GM19324 (cell line): ENCODE data around the gene OLFM1.
"Not testable (repeated sequence)": the region's sequence is repeated elsewhere in the genome, so short reads cannot be mapped to it uniquely, and the experiment has no call there.

Source experiments
- ATAC-seq: cut with Tn5 transposase; IDR thresholded peaks from one replicate; pipeline ENCODE4 v1.9.1; 2021; ENCODE audit warnings: mild to moderate bottlenecking, moderate library complexity; ENCODE audit not compliant: unreplicated experiment, low FRiP score

OLFM1 gene

DNA sequence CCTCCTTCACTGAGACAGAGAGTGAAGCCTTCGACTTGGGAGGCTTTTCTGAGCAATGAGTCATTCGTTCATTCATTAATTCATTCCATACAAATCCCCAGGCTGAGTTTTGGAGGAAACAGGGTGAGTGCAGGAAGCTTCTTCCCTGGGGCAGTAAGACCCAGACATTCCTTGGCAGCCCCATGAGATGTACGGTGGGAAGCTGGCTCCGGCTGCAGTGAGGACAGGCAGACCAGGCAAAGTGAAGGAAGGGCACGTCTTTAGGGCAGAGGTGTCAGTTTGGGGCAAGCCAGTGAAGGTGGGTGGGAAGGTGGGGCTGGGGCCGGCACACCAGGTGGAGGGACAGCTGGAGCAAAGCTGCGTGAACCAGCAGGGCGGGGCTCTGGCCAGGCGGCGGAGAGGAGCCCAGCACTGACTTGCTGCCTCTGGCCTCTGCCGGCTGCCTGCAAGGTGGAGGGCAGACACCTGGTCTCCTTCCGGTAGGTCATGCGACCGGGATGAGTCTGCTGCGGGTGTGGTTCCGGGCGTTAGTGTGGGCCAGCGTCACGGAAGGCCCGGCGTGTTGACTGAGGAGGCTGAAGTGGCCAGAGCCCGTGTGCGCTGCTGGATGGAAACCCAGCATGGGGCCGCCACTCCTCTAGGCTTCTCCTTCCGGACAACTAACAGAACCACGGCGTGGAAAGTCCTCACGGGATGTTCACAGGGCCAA lies 16.6 kb downstream of the OLFM1 start:
- no peak for ATAC-seq

GRCh38 chr9:135104761-135105160 lies 17.3 kb downstream of the OLFM1 start:
- ATAC-seq, result no peak

DNA sequence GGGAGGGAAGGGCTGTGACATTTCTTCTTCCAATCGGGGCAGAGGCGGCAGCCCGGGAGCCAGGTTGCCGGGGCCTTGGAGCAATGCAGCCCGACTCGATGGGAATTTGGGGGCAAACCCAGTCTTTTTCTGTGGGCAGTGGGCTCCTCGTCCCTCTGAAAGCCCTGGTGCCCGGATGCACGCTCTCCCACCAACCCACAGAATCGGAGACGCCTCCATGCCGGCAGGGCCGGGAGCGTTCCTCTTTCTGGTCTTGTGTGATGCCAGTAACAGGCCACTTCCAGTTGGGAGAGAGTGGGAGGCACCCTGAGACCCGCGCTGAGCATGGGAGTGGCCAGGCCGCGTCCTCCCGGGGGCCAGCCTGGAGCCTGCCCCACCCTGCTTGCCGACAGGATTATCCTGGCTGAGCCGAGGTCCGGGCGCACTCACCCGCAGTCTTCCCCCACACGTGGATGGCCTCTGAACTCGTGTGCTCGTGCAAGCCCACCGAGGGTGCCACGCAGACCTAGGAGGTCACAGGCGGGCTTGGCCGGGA lies 17.8 kb downstream of the OLFM1 start:
- ATAC-seq, result no peak

DNA sequence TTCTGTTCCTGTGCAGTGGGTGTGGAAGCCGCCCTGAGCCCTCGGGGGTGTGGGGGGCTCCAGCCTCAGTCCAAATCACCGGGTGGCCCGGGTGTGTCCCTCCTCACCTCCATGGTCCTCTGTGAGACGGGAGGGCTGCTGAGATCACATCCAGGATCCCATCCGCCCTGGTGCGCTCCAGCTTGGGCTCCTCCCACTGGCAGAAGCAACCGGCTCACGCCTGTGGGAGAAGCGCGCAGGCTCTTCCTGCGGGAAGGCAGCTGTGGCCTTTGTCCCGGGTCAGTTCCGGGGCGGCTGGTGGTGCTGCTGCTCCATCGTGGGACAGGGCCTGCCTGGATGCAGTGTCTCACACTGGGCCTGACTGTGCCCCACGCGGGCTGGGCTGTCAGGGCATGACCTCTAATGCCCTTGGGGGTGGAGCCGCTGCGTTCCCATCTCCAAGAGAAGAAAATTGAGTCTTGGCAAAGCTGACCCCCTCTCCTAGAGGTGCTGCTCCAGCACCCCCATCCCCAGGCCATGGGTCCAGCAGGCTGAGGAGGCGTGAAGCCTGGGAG lies 18.5 kb downstream of the OLFM1 start:
- ATAC-seq, result no peak

DNA sequence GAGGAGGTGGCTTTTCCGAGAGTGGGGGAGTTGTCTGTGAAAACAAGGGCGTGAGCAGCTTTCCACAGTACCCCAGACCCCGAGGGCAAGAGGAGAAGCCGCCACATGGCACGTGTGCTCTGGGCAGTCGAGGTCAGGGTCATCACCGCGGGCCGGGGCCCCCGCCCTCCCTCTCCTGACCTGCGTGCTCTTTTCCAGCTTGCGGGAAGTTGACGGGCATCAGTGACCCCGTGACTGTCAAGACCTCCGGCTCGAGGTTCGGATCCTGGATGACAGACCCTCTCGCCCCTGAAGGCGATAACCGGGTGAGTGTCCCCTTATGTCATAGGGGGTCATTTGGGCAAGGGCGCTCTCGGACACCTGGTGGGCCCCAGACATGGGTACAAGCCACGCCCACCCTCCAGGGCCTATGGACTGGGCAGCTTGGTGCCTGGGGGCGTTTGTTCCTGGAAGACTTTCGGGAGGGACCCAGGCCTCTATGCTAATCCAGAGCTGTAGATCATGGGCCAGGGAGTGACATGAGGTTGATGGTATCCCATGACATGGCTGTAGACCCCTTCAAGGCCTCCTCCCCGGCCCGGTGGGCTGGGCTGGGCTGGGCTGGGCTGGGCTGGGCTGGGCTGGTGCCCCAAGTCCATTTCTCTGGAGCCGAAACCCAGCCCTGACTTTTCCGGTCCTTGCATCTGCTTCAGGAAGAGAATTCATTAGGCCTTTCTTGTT lies 19.2 kb downstream of the OLFM1 start:
- ATAC-seq, result no peak

GRCh38 chr9:135107581-135108235 lies 20.2 kb downstream of the OLFM1 start:
- ATAC-seq, result no peak

GRCh38 chr9:135108831-135109510 lies 21.5 kb downstream of the OLFM1 start:
- ATAC-seq, result no peak

GRCh38 chr9:135109650-135110049 lies 22.2 kb downstream of the OLFM1 start:
- ATAC-seq, result no peak

- no peak for ATAC-seq
Observed at GRCh38 chr9:135110416-135110815, 22.9 kb downstream of the OLFM1 start.

DNA sequence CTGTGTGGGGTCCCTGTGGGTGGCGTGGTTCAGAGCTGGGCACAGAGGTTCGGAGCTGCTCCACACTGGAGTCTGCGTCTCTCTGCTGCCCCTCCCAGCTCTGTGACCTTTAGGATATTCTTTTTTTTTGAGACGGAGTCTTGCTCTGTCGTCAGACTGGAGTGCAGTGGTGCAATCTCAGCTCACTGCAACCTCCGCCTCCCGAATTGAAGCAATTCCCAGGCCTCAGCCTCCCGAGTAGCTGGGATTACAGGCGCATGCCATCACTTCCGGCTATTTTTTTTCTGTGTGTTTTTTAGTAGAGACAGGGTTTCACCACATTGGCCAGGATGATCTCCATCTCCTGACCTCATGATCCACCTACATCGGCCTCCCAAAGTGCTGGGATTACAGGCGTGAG lies 24.1 kb downstream of the OLFM1 start:
- ATAC-seq, result not testable (repeated sequence)

DNA sequence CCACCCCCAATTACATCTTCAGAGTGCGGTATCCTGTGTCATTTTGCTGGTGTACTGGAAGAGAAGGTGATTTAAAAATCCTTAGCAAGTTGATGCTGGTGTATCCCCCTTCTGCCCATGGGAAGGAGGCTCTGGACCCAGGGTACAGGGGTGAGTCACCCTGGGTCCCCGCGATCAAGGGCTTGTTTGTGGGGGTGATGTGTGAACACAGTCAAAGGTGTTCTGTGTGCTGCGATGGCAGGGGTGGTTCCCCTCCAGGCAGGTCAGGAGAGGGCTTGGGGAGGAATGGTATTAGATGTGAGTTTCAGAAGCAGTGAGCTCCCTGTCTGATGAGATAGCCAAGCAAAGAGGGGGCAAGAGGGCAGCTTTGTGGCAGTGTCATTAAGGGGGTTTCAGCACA lies 28.9 kb downstream of the OLFM1 start:
- no peak for ATAC-seq

- no peak for ATAC-seq
Observed at GRCh38 chr9:135116881-135117280, 29.4 kb downstream of the OLFM1 start.

DNA sequence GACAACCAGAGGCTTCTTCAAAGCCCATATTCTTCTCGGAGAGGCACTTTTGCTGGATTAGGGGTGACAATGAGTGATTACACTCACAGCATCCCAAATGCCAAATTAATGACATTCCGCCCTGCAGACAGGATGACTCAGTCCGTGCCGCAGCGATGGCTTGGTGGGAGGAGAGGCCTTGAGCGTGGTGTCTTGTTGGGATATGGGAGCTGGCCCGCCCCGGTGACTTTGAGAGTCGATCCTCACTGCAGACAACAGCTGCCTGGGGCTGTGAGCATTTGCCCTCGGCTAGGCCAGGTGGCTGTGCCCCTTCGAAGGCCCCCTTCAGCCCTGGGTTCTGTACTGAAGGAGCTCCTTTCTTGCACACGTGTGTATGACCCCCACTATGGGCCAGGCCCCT lies 29.8 kb downstream of the OLFM1 start:
- no peak for ATAC-seq

GRCh38 chr9:135119496-135120064 lies 32.1 kb downstream of the OLFM1 start:
- no peak for ATAC-seq

GRCh38 chr9:135120249-135120648 lies 32.8 kb downstream of the OLFM1 start:
- ATAC-seq, result no peak

- no peak for ATAC-seq
Observed at GRCh38 chr9:135122316-135122715, 34.8 kb downstream of the OLFM1 start.

- no peak for ATAC-seq
Observed at GRCh38 chr9:135123126-135123772, 35.8 kb downstream of the OLFM1 start.

DNA sequence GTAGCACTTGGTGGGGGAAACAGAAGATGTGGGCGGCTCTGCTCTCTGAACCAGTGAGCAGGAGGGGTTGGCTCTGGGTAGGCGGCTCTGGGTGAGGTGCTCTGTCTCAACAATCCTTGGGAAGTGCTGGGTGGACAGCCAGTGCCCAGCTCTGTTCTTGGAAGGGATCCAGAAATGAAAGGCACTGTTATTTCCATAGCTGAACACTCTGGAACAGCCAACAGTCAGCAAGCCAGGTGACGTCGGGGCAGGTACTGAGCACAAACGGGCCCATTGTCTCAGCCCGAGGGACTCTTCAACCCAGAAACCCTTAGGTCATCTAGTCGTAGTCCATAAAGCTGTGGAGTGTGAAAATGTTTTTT lies 36.3 kb downstream of the OLFM1 start:
- ATAC-seq, result no peak

- ATAC-seq, result no peak
Observed at GRCh38 chr9:135126451-135127187, 39.2 kb downstream of the OLFM1 start.
